ENCODE data around the gene EN2.

Gene EN2

GRCh38 chr7:155422599-155423336, 35.2 kb upstream of the EN2 start:
- no peak for DNase-seq (ENCODE audit: low read depth)
- TF ChIP-seq, protein P1, sequence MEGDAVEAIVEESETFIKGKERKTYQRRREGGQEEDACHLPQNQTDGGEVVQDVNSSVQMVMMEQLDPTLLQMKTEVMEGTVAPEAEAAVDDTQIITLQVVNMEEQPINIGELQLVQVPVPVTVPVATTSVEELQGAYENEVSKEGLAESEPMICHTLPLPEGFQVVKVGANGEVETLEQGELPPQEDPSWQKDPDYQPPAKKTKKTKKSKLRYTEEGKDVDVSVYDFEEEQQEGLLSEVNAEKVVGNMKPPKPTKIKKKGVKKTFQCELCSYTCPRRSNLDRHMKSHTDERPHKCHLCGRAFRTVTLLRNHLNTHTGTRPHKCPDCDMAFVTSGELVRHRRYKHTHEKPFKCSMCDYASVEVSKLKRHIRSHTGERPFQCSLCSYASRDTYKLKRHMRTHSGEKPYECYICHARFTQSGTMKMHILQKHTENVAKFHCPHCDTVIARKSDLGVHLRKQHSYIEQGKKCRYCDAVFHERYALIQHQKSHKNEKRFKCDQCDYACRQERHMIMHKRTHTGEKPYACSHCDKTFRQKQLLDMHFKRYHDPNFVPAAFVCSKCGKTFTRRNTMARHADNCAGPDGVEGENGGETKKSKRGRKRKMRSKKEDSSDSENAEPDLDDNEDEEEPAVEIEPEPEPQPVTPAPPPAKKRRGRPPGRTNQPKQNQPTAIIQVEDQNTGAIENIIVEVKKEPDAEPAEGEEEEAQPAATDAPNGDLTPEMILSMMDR (IDR thresholded peaks at IDR 0.05; ENCODE audit: control insufficient read depth, extremely low read depth, insufficient read depth), result no peak

DNA sequence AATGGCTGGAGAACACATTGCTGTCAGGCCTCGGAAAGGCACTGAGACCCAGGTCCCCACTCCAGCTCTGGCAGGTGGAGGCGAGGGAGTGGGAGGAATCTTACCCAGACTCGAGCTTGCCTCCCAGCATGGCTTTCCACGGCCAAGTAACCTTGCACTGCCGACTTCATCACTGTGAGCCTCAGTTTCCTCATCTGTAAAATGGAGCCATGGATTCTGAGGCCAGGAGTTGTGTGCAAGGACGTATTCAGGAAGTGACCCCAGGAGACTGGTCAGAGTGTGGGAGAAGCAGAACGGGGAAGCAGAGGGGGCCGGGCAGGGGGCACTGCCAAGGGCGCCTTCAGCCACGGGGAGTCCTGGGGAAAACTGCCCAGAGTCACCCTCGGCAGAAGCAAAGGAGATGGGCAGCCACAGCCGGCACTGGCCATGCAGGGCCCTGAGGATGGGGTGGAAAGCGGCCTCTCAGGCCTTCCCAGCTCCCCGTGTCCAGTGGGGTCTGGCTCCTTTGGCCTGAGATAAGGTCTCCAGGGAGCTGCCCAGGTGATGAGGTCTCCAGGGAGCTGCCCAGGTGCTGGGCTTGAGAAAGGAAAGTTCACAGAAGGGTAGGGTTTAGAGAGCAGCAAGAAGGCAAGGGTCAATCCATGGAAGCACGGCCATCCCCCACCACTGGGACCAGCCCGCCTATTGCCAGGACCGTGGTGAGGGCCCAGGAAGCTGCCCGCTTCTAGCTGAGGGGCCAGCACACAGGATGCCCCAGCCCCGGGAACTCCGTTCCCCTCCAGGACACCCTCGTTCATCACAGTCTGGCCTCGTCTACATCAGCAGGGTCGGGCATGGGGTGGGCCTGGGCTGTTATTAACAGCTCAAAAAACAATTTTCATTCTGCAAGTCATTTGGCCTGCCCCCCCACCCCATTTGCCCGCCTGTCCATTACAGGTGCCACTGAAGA, 34.3 kb upstream of the EN2 start:
- H3K4me3 ChIP-seq (ENCODE audit: low read depth, low read length), result no peak overlapping the region
- TF ChIP-seq, protein P1 (IDR thresholded peaks at IDR 0.05; ENCODE audit: control insufficient read depth, extremely low read depth, insufficient read depth), result no peak
- no peak for DNase-seq (ENCODE audit: low read depth)

More at GRCh38 chr7:155422599-155423336, 35.2 kb upstream of the EN2 start:
- no peak overlapping the region for H3K4me3 ChIP-seq (ENCODE audit: low read depth, low read length)

GRCh38 chr7:155424301-155425010, 33.5 kb upstream of the EN2 start:
- H3K4me3 ChIP-seq (ENCODE audit: low read depth, low read length), result no peak overlapping the region
- no peak for DNase-seq (ENCODE audit: low read depth)
- TF ChIP-seq, protein P1 (IDR thresholded peaks at IDR 0.05; ENCODE audit: control insufficient read depth, extremely low read depth, insufficient read depth), result no peak

DNA sequence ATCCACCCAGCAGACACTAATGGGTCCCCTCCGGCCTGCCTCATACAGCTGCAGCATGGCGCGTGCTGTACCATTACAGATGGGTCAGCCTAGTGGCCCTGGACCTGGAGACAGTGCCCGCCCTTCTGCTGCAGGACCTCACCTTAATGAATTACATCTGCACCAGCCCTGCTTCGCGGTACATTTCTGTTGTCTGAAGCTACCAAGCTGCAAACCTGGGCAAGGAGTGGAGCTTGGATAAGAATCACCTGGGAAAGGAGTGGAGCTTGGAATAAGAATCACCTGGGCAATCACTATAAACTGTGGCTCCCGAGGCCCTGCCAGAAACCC, 33.0 kb upstream of the EN2 start:
- no peak overlapping the region for H3K4me3 ChIP-seq (ENCODE audit: low read depth, low read length)
- TF ChIP-seq, protein P1 (IDR thresholded peaks at IDR 0.05; ENCODE audit: control insufficient read depth, extremely low read depth, insufficient read depth), result no peak
- DNase-seq (ENCODE audit: low read depth), result no peak

GRCh38 chr7:155425887-155426286, 32.0 kb upstream of the EN2 start:
- TF ChIP-seq, protein P1 (IDR thresholded peaks at IDR 0.05; ENCODE audit: control insufficient read depth, extremely low read depth, insufficient read depth), result no peak
- no peak for DNase-seq (ENCODE audit: low read depth)

GRCh38 chr7:155426543-155427410, 31.2 kb upstream of the EN2 start:
- TF ChIP-seq, protein P1 (IDR thresholded peaks at IDR 0.05; ENCODE audit: control insufficient read depth, extremely low read depth, insufficient read depth), result no peak
- no peak for DNase-seq (ENCODE audit: low read depth)

More at GRCh38 chr7:155425887-155426286, 32.0 kb upstream of the EN2 start:
- H3K4me3 ChIP-seq (ENCODE audit: low read depth, low read length), result no peak overlapping the region

More at GRCh38 chr7:155426543-155427410, 31.2 kb upstream of the EN2 start:
- no peak overlapping the region for H3K4me3 ChIP-seq (ENCODE audit: low read depth, low read length)
